Astrocyte (in vitro differentiated cells and primary cell): ENCODE results near the gene HSF2BP. TPM values are rescaled to one million over a fixed set of nuclear protein-coding genes. Genes with fewer than 3 reads are reported as not detected.

ENCODE experiments used
- DNase-seq: peaks from one replicate; pipeline ENCODE4 v3.0.0-alpha.2; 2010; ENCODE audit warnings: low read depth
- FAIRE-seq: peaks from 2 replicates; lab custom pipeline; 2011; peaks lifted over from hg19 to GRCh38; lab: Jason Lieb, UNC
- H2AFZ ChIP-seq: 2 replicates; pipeline ENCODE4 v1.6.0; 2012; ENCODE audit warnings: low read depth, low read length, inconsistent platforms
- H3K27ac ChIP-seq: 2 replicates; pipeline ENCODE4 v1.5.1; 2011; ENCODE audit warnings: low read depth, low read length, inconsistent platforms
- H3K27me3 ChIP-seq: 2 replicates; pipeline ENCODE4 v1.6.0; 2011; ENCODE audit warnings: low read length, inconsistent platforms; ENCODE audit not compliant: insufficient read depth
- H3K36me3 ChIP-seq: 2 replicates; pipeline ENCODE4 v1.5.1; 2011; ENCODE audit warnings: low read length, inconsistent platforms; ENCODE audit not compliant: insufficient read depth
- H3K4me1 ChIP-seq: 2 replicates; pipeline ENCODE4 v1.5.1; 2011; ENCODE audit warnings: low read length, inconsistent platforms; ENCODE audit not compliant: insufficient read depth
- H3K4me2 ChIP-seq: 2 replicates; pipeline ENCODE4 v1.6.0; 2012; ENCODE audit warnings: low read length, inconsistent platforms
- H3K4me3 ChIP-seq: 2 replicates; pipeline ENCODE4 v1.5.1; 2011; ENCODE audit warnings: low read depth, mild to moderate bottlenecking, low read length, inconsistent platforms; ENCODE audit not compliant: insufficient read depth
- H3K79me2 ChIP-seq: 2 replicates; pipeline ENCODE4 v1.6.0; 2012; ENCODE audit warnings: mild to moderate bottlenecking, low read length, inconsistent platforms; ENCODE audit not compliant: insufficient read depth
- H3K9ac ChIP-seq: 2 replicates; pipeline ENCODE4 v1.6.0; 2012; ENCODE audit warnings: mild to moderate bottlenecking, low read length, inconsistent platforms
- H3K9me3 ChIP-seq: 2 replicates; pipeline ENCODE4 v1.5.1; 2012; ENCODE audit warnings: low read depth, mild to moderate bottlenecking, low read length, inconsistent platforms; ENCODE audit not compliant: insufficient read depth
- H4K20me1 ChIP-seq: 2 replicates; pipeline ENCODE4 v1.6.0; 2012; ENCODE audit warnings: low read length, inconsistent platforms; ENCODE audit not compliant: insufficient read depth
- H3K27ac Mint-ChIP-seq: one replicate; pipeline ENCODE4 v1.8.0; 2021; ENCODE audit warnings: mild to moderate bottlenecking, mixed read lengths; ENCODE audit not compliant: unreplicated experiment
- H3K27me3 Mint-ChIP-seq: one replicate; pipeline ENCODE4 v1.8.0; 2021; ENCODE audit warnings: low read depth, mixed read lengths; ENCODE audit not compliant: unreplicated experiment
- H3K36me3 Mint-ChIP-seq: one replicate; pipeline ENCODE4 v1.8.0; 2021; ENCODE audit warnings: low read depth, mixed read lengths; ENCODE audit not compliant: unreplicated experiment
- H3K4me1 Mint-ChIP-seq: one replicate; pipeline ENCODE4 v1.8.0; 2021; ENCODE audit warnings: low read depth, mixed read lengths; ENCODE audit not compliant: unreplicated experiment
- H3K4me3 Mint-ChIP-seq: one replicate; pipeline ENCODE4 v1.8.0; 2021; ENCODE audit warnings: mild to moderate bottlenecking, moderate library complexity, mixed read lengths; ENCODE audit not compliant: unreplicated experiment
- H3K9me3 Mint-ChIP-seq: one replicate; pipeline ENCODE4 v1.8.0; 2021; ENCODE audit warnings: mild to moderate bottlenecking, mixed read lengths; ENCODE audit not compliant: unreplicated experiment
- CTCF ChIP-seq: IDR thresholded peaks from 2 replicates; pipeline ENCODE4 v1.5.1; 2011; ENCODE audit warnings: low read depth, mild to moderate bottlenecking, inconsistent platforms, low read length, moderate library complexity; ENCODE audit not compliant: insufficient read depth
- EZH2 ChIP-seq: IDR thresholded peaks from 2 replicates; pipeline ENCODE4 v1.6.1; 2012; ENCODE audit warnings: mild to moderate bottlenecking, low read length, inconsistent platforms; ENCODE audit not compliant: insufficient read depth
- total RNA-seq: library from RNA; stranded (reverse); gene quantifications from 2 replicates; pipeline ENCODE4 v1.2.1, GENCODE V29; 2021

Gene HSF2BP
- total RNA-seq, 1 donor from 2014 or later = 3.2 TPM

GRCh38 chr21:43643193-43643592 lies 16.1 kb downstream of the HSF2BP start:
- no peak overlapping the region for H3K4me2 ChIP-seq
- no peaks in the 10 kb centered on the region for H4K20me1 ChIP-seq
- TF ChIP-seq CTCF = no peak
- TF ChIP-seq EZH2 = no peak
- FAIRE-seq (no peak), DNase-seq (no peak)
- H3K4me3 ChIP-seq = no peak overlapping the region
- no peak overlapping the region for H3K27ac ChIP-seq
- no peaks in the 10 kb centered on the region for H3K79me2 ChIP-seq
- Mint-ChIP-seq H3K9me3 (no peaks in the 10 kb centered on the region), H3K27me3 (no peaks in the 10 kb centered on the region), H3K27ac (no peak overlapping the region), H3K4me1 (peaks cover 27% of the 10 kb centered on the region), H3K36me3 (no peaks in the 10 kb centered on the region), H3K4me3 (no peak overlapping the region)
- no peak overlapping the region for H3K9ac ChIP-seq
- H3K36me3 ChIP-seq = no peaks in the 10 kb centered on the region
- no peak overlapping the region for H2AFZ ChIP-seq
- no peaks in the 10 kb centered on the region for H3K27me3 ChIP-seq
- H3K9me3 ChIP-seq = no peaks in the 10 kb centered on the region
- peaks cover 13% of the 10 kb centered on the region for H3K4me1 ChIP-seq

GRCh38 chr21:43640400-43640799 lies 18.9 kb downstream of the HSF2BP start:
- no peaks in the 10 kb centered on the region for H3K27me3 Mint-ChIP-seq
- H3K4me3 Mint-ChIP-seq = no peak overlapping the region
- H3K79me2 ChIP-seq = no peaks in the 10 kb centered on the region
- no peaks in the 10 kb centered on the region for H3K9me3 ChIP-seq
- no peak overlapping the region for H3K27ac ChIP-seq
- H4K20me1 ChIP-seq = no peaks in the 10 kb centered on the region
- DNase-seq = no peak
- no peak for FAIRE-seq
- no peak overlapping the region for H3K9ac ChIP-seq
- H3K4me1 ChIP-seq = peaks cover 9% of the 10 kb centered on the region
- H3K4me2 ChIP-seq = no peak overlapping the region
- H2AFZ ChIP-seq = no peak overlapping the region
- no peaks in the 10 kb centered on the region for H3K36me3 ChIP-seq
- no peak overlapping the region for H3K4me3 ChIP-seq
- H3K36me3 Mint-ChIP-seq = no peaks in the 10 kb centered on the region
- H3K27me3 ChIP-seq = no peaks in the 10 kb centered on the region
- no peaks in the 10 kb centered on the region for H3K9me3 Mint-ChIP-seq
- H3K4me1 Mint-ChIP-seq = peaks cover 16% of the 10 kb centered on the region
- no peak overlapping the region for H3K27ac Mint-ChIP-seq
- TF ChIP-seq CTCF (no peak), EZH2 (no peak)

DNA sequence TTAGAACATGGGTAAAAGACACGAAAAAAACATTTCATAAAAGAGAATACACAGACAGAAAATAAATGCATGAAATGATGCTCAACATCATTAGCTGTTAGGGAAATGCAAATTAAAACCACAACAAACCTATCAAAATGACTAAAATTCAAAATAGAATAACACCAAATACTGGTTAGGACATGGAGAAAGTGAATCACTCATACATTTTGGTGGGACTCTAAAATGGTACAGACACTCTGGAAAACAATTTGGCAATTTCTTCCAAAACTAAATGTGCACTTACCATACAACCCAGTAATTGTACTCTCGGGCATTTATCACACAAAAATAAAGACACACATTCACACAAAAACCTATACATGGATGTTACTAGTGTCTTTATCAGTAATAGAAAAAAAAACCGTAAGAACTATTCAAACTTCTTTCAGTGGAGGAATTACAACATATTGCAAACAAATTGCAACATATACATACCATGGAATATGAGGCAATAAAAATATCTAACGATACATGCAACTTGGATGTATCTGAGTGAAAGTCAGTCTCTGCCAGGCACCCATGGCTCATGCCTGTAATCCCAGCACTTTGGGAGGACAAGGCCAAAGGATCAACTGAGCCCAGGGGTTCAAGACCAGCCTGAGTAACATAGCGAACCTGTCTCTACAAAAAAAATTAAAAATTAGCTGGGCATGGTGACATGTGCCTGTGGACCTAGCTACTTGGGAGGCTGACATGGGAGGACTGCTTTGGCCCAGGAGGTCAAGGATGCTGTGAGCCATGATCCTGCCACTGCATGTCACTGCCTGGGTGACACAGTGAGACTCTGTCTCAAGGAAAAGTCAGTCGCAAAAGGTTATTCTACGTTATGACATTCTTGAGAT lies 19.6 kb downstream of the HSF2BP start:
- DNase-seq (no peak), FAIRE-seq (no peak)
- Histone ChIP-seq H3K27ac (no peak overlapping the region), H4K20me1 (no peaks in the 10 kb centered on the region), H3K9ac (no peak overlapping the region), H2AFZ (no peak overlapping the region), H3K36me3 (no peaks in the 10 kb centered on the region), H3K27me3 (no peaks in the 10 kb centered on the region), H3K4me2 (no peak overlapping the region), H3K4me1 (peaks cover 6% of the 10 kb centered on the region), H3K4me3 (no peak overlapping the region), H3K79me2 (no peaks in the 10 kb centered on the region), H3K9me3 (no peaks in the 10 kb centered on the region)
- H3K27ac Mint-ChIP-seq = no peak overlapping the region
- peaks cover 14% of the 10 kb centered on the region for H3K4me1 Mint-ChIP-seq
- no peaks in the 10 kb centered on the region for H3K9me3 Mint-ChIP-seq
- H3K36me3 Mint-ChIP-seq = no peaks in the 10 kb centered on the region
- no peaks in the 10 kb centered on the region for H3K27me3 Mint-ChIP-seq
- no peak for TF ChIP-seq CTCF
- TF ChIP-seq EZH2 = no peak
- H3K4me3 Mint-ChIP-seq = no peak overlapping the region
